NCI-H226 (cell line): ENCODE data around the gene FYN.
"Not testable (repeated sequence)": the region's sequence is repeated elsewhere in the genome, so short reads cannot be mapped to it uniquely, and the experiment has no call there.

ENCODE experiments used
- DNase-seq: peaks from one replicate; pipeline ENCODE4 v3.0.0-alpha.2; 2015

FYN gene

DNA sequence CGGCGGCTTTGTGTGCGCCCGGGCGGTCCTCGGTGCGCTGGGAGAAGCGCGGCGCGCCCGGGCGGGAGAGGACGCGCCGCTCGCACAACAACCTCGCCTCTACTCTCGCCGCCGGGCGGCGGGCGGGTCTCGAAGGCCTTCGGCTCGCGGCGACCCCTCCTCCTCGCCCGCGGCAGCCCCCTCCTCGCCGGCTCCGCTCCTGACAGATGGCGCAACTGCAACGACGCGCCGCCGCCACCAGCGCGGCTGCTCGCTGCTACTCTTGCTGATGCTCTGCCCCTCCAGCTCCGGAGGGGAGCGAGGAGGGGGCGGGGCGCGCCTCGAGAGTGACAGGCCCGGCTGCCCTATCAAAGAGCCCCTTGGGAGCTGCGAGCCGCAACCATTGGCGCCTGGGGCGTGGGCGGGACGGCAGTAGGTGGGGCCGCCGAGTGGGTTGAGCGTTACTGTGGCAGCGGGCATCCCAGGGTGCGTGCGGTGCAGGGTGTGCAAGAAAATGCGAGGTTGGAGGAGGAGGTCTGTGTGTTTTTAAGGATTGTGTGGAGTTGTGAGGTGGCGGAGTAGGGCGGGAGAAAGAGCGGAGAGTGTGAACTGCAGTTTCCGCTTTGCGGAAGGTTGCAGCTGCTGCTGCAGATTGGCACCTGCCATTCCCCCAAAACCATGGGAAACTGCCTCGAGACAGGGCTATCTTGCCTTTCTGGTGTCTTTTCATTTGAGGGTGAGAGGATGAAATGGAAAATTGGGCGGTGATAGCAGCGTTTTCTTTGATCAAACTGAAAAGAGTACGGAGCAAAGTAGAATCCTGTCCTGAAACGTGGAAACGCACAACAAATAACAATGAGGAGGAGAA, at the start of gene FYN:
Gene FYN (minus strand): TSS at position 275 of the 847 bp plus-strand sequence. CDS start 153,401 bp downstream, outside the sequence.
- peak; percentile 94 for DNase-seq

DNA sequence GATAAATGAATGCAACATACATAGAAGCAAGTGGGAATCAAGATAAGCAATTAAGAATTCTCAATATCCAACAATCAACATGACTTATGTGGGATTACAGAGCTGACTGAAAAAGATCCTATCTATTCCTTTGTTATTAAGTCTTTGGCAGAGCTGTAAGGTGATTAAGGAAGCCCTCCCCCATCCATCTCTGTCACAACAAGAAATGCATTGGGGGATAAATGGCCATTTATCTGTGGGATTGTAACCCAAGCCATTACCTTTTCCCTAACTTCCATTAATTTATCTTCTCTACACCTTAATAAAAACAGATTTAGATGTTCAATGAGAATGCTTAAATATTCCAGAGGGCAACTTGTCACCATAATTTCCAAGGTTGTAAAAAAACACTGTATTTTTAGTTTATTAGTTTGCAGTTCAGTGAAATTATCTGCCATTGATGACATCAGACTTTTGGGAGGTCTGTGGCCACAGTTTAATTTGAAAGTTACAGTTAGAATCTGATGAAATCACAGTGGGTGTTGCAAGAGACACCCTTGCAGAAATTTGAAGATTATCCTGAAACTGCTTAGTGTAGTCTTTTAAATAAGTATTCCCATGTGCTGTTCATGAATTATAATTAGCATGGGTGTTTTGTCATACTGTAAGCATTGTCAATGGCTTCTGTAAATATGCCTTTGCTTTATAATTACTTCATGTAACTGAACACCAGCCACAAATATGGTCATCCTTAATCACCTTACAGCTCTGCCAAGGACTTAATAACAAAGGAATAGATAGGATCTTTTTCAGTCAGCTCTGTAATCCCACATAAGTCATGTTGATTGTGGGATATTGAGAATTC, 49.4 kb upstream of the FYN start:
- DNase-seq, result no peak

GRCh38 chr6:111921103-111921502, 47.9 kb upstream of the FYN start:
- DNase-seq, result no peak

- DNase-seq, result no peak
Measured at GRCh38 chr6:111920578-111920977, 47.3 kb upstream of the FYN start.

DNA sequence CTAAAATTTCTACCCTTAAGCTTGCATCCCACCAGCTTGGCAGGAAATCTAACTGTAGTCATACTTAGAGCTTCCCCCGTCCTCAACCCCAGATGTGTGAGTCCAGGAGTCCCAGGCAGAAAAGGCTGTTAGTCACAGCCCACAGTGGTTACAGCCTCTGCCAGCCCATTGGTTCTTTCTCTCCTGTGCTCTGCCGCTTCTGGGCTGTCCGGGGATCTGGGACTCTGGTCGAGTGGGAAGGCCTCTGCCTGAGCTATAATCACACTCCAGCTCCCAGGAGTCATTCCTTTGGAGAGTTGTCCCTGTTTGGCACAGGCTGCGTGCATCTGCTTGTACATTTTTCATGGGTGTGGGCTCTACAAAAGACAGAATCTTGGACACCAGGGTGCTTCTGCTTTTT, 45.6 kb upstream of the FYN start:
- DNase-seq, result no peak

DNA sequence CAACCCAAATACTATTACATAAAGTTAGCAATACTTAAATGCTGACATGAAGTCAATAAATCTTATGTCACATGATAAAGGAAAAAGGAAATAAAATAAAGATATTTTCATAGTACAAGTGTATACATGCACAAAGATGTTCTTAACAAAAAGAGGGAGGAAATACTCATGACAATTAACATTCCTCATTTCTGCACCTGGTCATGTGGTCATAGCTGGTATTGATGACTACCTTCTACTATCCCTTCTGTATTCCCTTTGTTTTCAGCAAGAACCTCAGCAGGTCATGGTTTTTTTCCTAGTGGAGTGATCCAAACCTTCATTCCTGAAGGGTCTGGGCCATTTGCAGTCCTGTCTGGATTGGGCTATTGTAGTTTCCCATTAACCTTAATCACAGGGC, 43.5 kb upstream of the FYN start:
- DNase-seq, result no peak

GRCh38 chr6:111914617-111915016, 41.4 kb upstream of the FYN start:
- DNase-seq, result no peak

DNA sequence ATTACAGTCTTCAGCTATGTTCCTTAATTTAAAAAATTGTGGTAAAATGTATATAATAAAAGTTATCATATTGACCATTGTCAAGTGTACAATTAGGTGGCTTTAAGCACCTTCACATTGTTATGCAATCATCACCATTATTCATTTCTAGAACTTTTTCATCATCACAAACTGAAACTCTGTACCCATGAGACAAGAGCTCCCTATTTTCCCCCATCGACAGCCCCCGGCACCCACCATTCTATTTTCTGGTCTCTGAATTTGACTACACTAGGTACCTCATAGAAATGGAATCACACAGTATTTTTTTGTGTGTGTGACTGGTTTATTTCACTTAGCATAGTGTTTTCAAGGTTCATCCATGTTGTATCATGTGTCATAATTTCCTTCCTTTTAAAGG, 39.7 kb upstream of the FYN start:
- no peak for DNase-seq

- no peak for DNase-seq
Measured at GRCh38 chr6:111911428-111911827, 38.2 kb upstream of the FYN start.

- DNase-seq, result no peak
Measured at GRCh38 chr6:111909238-111909637, 36.0 kb upstream of the FYN start.

DNA sequence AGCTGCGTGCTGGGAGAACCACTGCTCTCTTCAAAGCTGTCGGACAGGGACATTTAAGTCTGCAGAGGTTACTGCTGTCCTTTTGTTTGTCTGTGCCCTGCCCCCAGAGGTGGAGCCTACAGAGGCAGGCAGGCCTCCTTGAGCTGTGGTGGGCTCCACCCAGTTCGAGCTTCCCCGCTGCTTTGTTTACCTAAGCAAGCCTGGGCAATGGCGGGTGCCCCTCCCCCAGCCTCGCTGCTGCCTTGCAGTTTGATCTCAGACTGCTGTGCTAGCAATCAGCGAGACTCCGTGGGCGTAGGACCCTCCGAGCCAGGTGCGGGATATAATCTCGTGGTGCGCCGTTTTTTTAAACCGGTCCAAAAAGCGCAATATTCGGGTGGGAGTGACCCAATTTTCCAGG, 35.1 kb upstream of the FYN start:
- not testable (repeated sequence) for DNase-seq

GRCh38 chr6:111900735-111901134, 27.5 kb upstream of the FYN start:
- no peak for DNase-seq

GRCh38 chr6:111899531-111899930, 26.3 kb upstream of the FYN start:
- DNase-seq, result no peak

DNA sequence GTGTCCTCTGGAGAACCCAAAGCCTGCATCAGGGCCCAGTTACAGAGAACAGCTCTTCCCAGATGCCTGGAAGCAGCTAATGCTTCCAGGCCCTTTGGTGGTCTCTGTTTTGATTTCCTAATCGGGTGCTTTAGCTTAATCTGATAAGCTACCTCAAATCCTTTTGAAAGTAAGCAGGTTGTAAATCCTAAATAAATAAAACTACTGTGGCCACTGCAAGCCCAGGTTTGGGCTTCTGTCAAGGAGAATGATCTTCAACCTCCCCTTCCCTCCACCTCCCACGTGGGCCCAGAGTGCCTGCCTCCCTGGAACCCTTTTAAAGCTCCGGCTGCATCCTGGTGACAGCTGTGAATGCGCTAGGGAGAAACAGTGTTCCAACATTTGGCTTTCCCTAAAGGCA, 25.2 kb upstream of the FYN start:
- DNase-seq, result no peak

GRCh38 chr6:111894951-111895350, 21.7 kb upstream of the FYN start:
- DNase-seq, result no peak

- DNase-seq, result no peak
Measured at GRCh38 chr6:111894272-111894671, 21.0 kb upstream of the FYN start.

DNA sequence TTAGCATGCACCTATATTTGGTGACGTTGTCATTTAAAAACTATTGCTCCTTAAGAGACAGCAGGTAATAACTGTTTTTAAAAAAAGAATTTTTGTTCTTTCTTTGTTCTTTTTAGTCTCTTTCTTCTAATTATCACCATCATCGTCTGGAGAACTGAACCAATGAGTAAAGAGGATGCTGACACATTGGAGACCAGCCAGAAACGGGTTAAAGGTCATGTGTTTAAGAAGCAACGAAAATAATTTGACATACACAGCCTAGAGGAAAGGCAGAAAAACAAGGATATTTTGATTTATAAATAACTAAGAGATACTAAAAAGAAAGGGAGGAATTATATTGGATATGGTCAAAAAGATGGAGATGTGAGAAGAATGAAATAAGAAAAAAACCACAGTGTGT, 19.2 kb upstream of the FYN start:
- DNase-seq, result no peak

DNA sequence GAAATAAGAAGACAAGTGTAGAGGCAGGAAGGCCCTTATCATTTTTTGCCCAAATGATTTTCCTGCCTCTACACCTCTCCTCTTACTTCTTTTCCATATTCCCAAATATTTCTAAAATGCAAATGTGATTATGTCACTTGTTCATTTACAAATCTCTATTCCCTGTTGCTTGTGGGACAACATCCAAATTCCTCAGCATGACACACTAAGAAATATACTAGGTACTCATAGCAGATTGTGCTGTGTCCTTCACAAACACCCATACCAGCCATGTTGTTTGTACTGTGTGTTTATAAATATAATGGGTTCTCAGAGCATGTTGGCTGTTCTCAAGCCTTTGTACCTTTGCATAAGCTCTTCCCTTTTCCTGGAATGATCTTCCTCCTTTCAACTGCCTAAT, 17.7 kb upstream of the FYN start:
- no peak for DNase-seq

DNA sequence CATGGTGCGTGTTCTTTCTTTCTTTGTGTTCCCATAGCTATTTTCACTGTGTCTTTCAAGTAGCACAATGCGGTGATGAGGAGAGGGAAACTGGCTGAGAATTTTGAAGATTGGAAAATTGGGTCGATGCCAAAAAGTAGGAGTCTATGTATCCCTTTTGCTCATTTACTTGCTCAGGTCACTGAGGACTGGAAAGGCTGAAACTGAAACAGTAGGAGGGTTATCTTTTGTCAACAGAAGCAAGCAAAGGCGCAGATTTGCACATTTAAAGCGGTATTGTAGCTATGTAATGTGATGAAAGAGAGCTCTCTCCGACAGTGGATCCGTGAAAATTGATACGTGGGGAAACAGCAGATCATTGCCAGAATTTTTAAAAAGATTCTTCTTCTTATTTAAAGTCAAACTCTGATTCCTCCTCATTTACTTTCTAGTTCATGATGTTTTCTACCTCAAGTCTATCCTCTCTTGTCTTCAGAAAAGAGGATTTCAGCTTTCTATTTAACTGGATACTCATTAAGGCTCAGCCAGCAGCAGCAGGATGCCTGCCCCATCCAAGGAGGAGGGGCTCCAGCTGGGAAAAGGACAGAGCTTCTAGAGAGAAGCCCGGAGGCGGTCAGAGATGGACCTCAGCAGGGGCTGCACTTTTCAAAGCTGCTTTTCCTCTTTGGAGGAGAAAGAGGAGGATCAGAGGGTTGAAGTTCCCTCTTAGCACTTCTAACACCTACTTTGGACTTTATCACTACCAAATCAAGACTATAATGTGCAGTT, 15.9 kb upstream of the FYN start:
- DNase-seq, result no peak

DNA sequence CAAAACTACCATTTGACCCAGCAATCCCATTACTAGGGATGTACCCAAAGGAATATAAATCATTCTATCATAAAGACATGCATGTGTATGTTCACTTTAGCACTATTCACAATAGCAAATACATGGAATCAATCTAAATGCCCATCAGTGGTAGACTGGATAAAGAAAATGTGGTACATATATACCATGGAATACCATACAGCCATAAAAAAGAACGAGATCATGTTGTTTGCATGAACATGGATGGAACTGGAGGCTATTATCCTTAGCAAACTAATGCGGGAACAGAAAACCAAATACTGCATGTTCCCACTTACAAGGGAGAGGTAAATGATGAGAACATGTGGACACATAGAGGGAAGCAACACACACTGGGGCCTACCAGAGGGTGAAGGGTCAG, 13.5 kb upstream of the FYN start:
- not testable (repeated sequence) for DNase-seq

- DNase-seq, result no peak
Measured at GRCh38 chr6:111885373-111886027, 12.2 kb upstream of the FYN start.

- no peak for DNase-seq
Measured at GRCh38 chr6:111884068-111884467, 10.8 kb upstream of the FYN start.
